Karpas-422 (cell line): Measurements from ENCODE around the gene FARS2. TPM values are rescaled to one million over a fixed set of nuclear protein-coding genes. Genes with fewer than 3 reads are reported as not detected.

Experiments
- DNase-seq: peaks from one replicate; pipeline ENCODE4 v3.0.0-alpha.2; 2015
- H2AFZ ChIP-seq: fragments of 200-600 bp; sonication (generic); 2 replicates; pipeline ENCODE4 v1.6.1; 2014; ENCODE audit warnings: antibody characterized with exemption, low read length, mixed read lengths
- H3K27ac ChIP-seq: fragments of 200-600 bp; sonication (generic); 2 replicates; pipeline ENCODE4 v1.5.1; 2014; ENCODE audit warnings: mild to moderate bottlenecking, low read length, moderate library complexity
- H3K27me3 ChIP-seq: fragments of 200-600 bp; sonication (generic); 2 replicates; pipeline ENCODE4 v1.6.1; 2014; ENCODE audit warnings: low read length, mixed read lengths
- H3K36me3 ChIP-seq: fragments of 200-600 bp; sonication (generic); 2 replicates; pipeline ENCODE4 v1.6.1; 2014; ENCODE audit warnings: low read length, mixed read lengths; ENCODE audit not compliant: insufficient read depth
- H3K4me1 ChIP-seq: fragments of 200-600 bp; sonication (generic); 2 replicates; pipeline ENCODE4 v1.6.1; 2014; ENCODE audit warnings: mild to moderate bottlenecking, low read length, mixed read lengths
- H3K4me2 ChIP-seq: fragments of 200-600 bp; sonication (generic); 2 replicates; pipeline ENCODE4 v1.6.1; 2014; ENCODE audit warnings: low read length, low read depth, mild to moderate bottlenecking; ENCODE audit not compliant: poor library complexity, severe bottlenecking
- H3K4me3 ChIP-seq: fragments of 200-600 bp; sonication (generic); 2 replicates; pipeline ENCODE4 v1.5.1; 2014; ENCODE audit warnings: mild to moderate bottlenecking, antibody characterized with exemption, low read length, mixed read lengths
- H3K79me2 ChIP-seq: fragments of 200-600 bp; sonication (generic); 2 replicates; pipeline ENCODE4 v1.6.1; 2014; ENCODE audit warnings: mild to moderate bottlenecking, low read length, mixed read lengths
- H3K9ac ChIP-seq: fragments of 200-600 bp; sonication (generic); 2 replicates; pipeline ENCODE4 v1.6.0; 2014; ENCODE audit warnings: low read length
- H3K9me2 ChIP-seq: fragments of 200-600 bp; sonication (generic), shearing (Covaris generic); replicated peaks from 2 replicates; pipeline ENCODE4 v1.6.0; 2014; ENCODE audit warnings: mild to moderate bottlenecking, low read length, moderate library complexity; ENCODE audit not compliant: insufficient read depth
- H3K9me3 ChIP-seq: fragments of 300-700, 200-600 bp; sonication (generic); 2 replicates; pipeline ENCODE4 v1.6.1; 2014; ENCODE audit warnings: low read length, mixed read lengths
- H4K20me1 ChIP-seq: fragments of 200-600 bp; sonication (generic); 2 replicates; pipeline ENCODE4 v1.6.1; 2014; ENCODE audit warnings: mild to moderate bottlenecking, antibody characterized with exemption, low read length, low read depth; ENCODE audit not compliant: insufficient read depth
- total RNA-seq: library from RNA; depleted of rRNA; stranded (reverse); fragments of >200 nt; shearing (Covaris generic); gene quantifications from 2 replicates; pipeline ENCODE4 v1.2.3, GENCODE V29; 2014; ENCODE audit warnings: low replicate concordance

FARS2 gene
- total RNA-seq, 1 experiment from 2014 or later: 9.0 TPM

DNA sequence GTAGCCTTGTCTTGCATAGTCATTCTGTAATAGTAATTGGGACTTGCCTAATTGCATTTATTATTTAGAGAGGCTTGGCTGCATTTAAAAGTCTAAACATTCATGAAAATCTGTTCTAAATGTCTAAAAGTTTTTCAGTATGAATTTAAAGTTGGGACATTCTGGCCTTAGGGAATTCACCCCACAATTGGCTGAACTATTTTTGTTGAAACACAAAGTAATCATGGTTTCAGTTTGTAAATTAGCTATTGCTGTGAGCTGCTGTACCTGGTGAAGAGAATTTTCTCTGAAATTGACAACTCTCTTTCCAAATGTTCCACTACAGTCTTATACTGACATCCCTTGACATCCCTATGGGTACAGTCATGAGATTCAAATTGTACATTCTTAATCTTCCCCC lies 253.0 kb downstream of the FARS2 start:
- H3K9me2 ChIP-seq: no peaks in the 10 kb centered on the region
- H4K20me1 ChIP-seq: peaks cover 13% of the 10 kb centered on the region
- H3K27ac ChIP-seq: no peak overlapping the region
- H3K9me3 ChIP-seq: no peaks in the 10 kb centered on the region
- no peaks in the 10 kb centered on the region for H3K27me3 ChIP-seq
- no peak overlapping the region for H3K4me3 ChIP-seq
- no peaks in the 10 kb centered on the region for H3K79me2 ChIP-seq
- H3K4me2 ChIP-seq: no peak overlapping the region
- no peak overlapping the region for H2AFZ ChIP-seq
- DNase-seq: no peak
- no peaks in the 10 kb centered on the region for H3K4me1 ChIP-seq
- no peaks in the 10 kb centered on the region for H3K36me3 ChIP-seq
- H3K9ac ChIP-seq: no peak overlapping the region

GRCh38 chr6:5515200-5515599 lies 253.9 kb downstream of the FARS2 start:
- no peak overlapping the region for H3K27ac ChIP-seq
- no peaks in the 10 kb centered on the region for H3K9me2 ChIP-seq
- H3K9ac ChIP-seq: no peak overlapping the region
- no peaks in the 10 kb centered on the region for H3K36me3 ChIP-seq
- no peaks in the 10 kb centered on the region for H3K9me3 ChIP-seq
- peaks cover 13% of the 10 kb centered on the region for H4K20me1 ChIP-seq
- no peak overlapping the region for H3K4me3 ChIP-seq
- no peaks in the 10 kb centered on the region for H3K4me1 ChIP-seq
- no peak overlapping the region for H2AFZ ChIP-seq
- DNase-seq: no peak
- no peaks in the 10 kb centered on the region for H3K79me2 ChIP-seq
- H3K27me3 ChIP-seq: no peaks in the 10 kb centered on the region
- H3K4me2 ChIP-seq: no peak overlapping the region

DNA sequence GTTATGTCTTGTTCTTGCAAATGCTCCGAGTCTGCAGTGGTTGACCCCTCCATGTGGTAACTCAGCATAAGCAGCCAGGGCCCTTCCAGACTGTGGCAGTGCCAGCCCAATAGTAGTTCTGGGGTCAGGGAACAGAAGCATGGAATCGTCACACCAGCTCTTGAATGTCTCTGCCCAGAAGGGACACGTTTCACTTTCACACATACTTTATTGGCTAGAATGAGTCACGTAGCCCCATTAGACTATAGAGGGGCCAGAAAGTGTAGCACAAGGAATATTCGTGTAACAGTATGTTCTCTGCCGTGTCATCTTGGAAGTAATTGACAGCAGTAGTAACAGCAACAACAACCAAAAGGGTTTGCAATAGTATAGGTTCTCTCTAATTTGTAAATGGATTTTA lies 254.7 kb downstream of the FARS2 start:
- Histone ChIP-seq H4K20me1 (peaks cover 13% of the 10 kb centered on the region), H3K36me3 (no peaks in the 10 kb centered on the region), H3K79me2 (no peaks in the 10 kb centered on the region), H3K9me3 (no peaks in the 10 kb centered on the region), H3K4me3 (no peak overlapping the region), H3K27ac (no peak overlapping the region), H3K4me1 (no peaks in the 10 kb centered on the region), H3K9ac (no peak overlapping the region), H3K9me2 (no peaks in the 10 kb centered on the region), H3K4me2 (no peak overlapping the region), H3K27me3 (no peaks in the 10 kb centered on the region), H2AFZ (no peak overlapping the region)
- DNase-seq: no peak

DNA sequence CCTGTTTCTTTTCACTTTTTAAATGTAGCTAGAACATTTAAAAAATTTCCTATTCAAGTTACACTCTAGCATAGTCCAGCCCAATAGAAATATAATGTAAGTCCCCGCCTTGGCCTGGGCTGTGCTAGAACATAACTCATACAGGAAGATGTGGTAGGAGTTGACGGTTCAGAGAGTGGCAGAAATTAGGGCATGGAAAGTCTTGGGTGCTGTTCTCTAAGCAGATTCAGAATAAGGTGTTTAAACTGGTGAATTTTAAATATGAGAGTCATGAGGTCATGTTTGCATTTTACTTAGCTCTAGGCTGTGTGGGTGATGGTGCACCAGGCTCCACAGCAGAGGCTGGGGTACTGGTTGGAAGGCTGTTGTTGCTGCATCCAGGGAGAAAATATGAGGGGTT lies 256.5 kb downstream of the FARS2 start:
- no peak overlapping the region for H2AFZ ChIP-seq
- no peaks in the 10 kb centered on the region for H3K9me2 ChIP-seq
- no peaks in the 10 kb centered on the region for H3K36me3 ChIP-seq
- no peaks in the 10 kb centered on the region for H3K27me3 ChIP-seq
- DNase-seq: no peak
- H3K4me2 ChIP-seq: no peak overlapping the region
- H3K79me2 ChIP-seq: no peaks in the 10 kb centered on the region
- no peak overlapping the region for H3K9ac ChIP-seq
- no peak overlapping the region for H3K27ac ChIP-seq
- no peaks in the 10 kb centered on the region for H3K4me1 ChIP-seq
- H3K4me3 ChIP-seq: no peak overlapping the region
- peaks cover 22% of the 10 kb centered on the region; the same call in 1 of the 2 replicates for H4K20me1 ChIP-seq
- H3K9me3 ChIP-seq: no peaks in the 10 kb centered on the region

- no peak for DNase-seq
- no peaks in the 10 kb centered on the region for H3K9me3 ChIP-seq
- no peak overlapping the region for H3K9ac ChIP-seq
- no peaks in the 10 kb centered on the region for H3K36me3 ChIP-seq
- no peaks in the 10 kb centered on the region for H3K79me2 ChIP-seq
- H3K4me1 ChIP-seq: no peaks in the 10 kb centered on the region
- peaks cover 26% of the 10 kb centered on the region for H4K20me1 ChIP-seq
- H3K4me3 ChIP-seq: no peak overlapping the region
- H3K27ac ChIP-seq: no peak overlapping the region
- no peaks in the 10 kb centered on the region for H3K9me2 ChIP-seq
- H3K27me3 ChIP-seq: no peaks in the 10 kb centered on the region
- no peak overlapping the region for H3K4me2 ChIP-seq
- H2AFZ ChIP-seq: no peak overlapping the region
Measured at GRCh38 chr6:5518936-5519491, 257.7 kb downstream of the FARS2 start.

GRCh38 chr6:5520796-5521195 lies 259.5 kb downstream of the FARS2 start:
- no peaks in the 10 kb centered on the region for H3K36me3 ChIP-seq
- H3K4me1 ChIP-seq: no peaks in the 10 kb centered on the region
- no peak overlapping the region for H3K4me3 ChIP-seq
- H3K9ac ChIP-seq: no peak overlapping the region
- H3K27me3 ChIP-seq: no peaks in the 10 kb centered on the region
- no peak overlapping the region for H3K27ac ChIP-seq
- no peaks in the 10 kb centered on the region for H3K79me2 ChIP-seq
- no peak for DNase-seq
- no peak overlapping the region for H2AFZ ChIP-seq
- H3K9me3 ChIP-seq: no peaks in the 10 kb centered on the region
- peaks cover 39% of the 10 kb centered on the region for H4K20me1 ChIP-seq
- no peak overlapping the region for H3K4me2 ChIP-seq
- no peaks in the 10 kb centered on the region for H3K9me2 ChIP-seq

DNA sequence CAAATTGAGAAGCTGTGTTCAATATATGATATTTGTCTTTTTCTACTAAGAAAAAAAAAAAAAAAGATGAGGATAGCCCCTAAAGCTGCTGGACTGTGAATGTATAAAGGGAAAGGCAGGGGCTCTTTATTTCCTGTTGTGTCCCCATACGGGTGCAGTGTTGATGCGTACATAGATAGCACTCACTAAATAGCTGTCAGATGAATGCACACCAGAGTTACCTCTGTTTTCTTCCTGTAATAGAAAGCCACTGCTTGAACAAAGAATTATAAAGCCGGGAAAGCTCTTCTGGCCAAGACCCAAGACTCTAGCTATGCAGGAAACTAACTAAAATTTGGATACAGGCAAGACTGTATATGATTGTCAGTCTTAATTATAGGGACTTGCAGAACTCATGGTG lies 260.0 kb downstream of the FARS2 start:
- Histone ChIP-seq H3K36me3 (no peaks in the 10 kb centered on the region), H3K9ac (no peak overlapping the region), H3K27ac (no peak overlapping the region), H2AFZ (no peak overlapping the region), H3K4me3 (no peak overlapping the region), H3K27me3 (no peaks in the 10 kb centered on the region), H3K9me3 (no peaks in the 10 kb centered on the region), H3K4me2 (no peak overlapping the region), H3K79me2 (no peaks in the 10 kb centered on the region), H3K9me2 (no peaks in the 10 kb centered on the region), H4K20me1 (peaks cover 39% of the 10 kb centered on the region), H3K4me1 (no peaks in the 10 kb centered on the region)
- DNase-seq: no peak

DNA sequence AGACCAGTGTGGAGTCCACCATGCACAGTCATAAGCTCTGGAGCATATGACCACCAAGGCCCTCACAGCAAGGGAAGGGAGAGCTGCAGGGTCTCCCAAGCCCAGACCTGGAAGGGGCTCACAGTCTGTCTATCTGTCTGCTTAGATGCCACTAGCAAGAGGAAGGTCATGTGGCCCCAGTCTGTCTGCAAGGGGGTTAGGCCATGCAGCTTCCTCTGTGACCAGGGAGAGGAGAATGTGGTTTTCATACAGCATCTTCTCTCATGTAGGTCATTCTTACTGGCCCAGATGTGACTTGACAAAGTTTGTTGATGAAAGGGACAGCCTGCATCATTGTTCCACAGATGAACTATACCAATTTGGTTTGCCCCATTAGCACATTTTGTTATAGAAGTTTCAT lies 260.8 kb downstream of the FARS2 start:
- no peaks in the 10 kb centered on the region for H3K4me1 ChIP-seq
- H4K20me1 ChIP-seq: peaks cover 33% of the 10 kb centered on the region; the same call in 1 of the 2 replicates
- H3K9me3 ChIP-seq: no peaks in the 10 kb centered on the region
- H3K9ac ChIP-seq: no peak overlapping the region
- no peak overlapping the region for H3K4me3 ChIP-seq
- H3K9me2 ChIP-seq: no peaks in the 10 kb centered on the region
- H2AFZ ChIP-seq: no peak overlapping the region
- H3K36me3 ChIP-seq: no peaks in the 10 kb centered on the region
- H3K4me2 ChIP-seq: no peak overlapping the region
- H3K27ac ChIP-seq: no peak overlapping the region
- no peaks in the 10 kb centered on the region for H3K79me2 ChIP-seq
- H3K27me3 ChIP-seq: no peaks in the 10 kb centered on the region
- DNase-seq: no peak

DNA sequence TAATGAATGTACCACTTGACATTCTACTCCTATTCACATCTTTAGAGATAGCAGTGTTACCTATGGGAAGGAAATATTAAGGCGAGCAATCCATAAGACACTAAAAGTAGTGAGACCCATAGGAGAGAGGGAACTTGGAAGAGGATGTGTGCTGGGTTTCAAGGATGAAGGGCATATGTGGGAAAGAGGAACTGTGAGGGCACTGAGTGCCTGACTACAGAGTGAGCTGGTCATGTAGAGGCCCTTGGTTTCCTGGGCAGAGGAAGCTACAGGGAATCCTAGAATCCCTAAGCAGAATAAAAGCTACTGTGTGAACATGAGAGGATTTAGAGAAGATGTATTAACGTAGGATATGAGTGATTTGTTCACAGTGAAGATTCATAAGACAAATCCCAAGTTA lies 262.8 kb downstream of the FARS2 start:
- Histone ChIP-seq H3K4me2 (no peak overlapping the region), H3K4me3 (no peak overlapping the region), H3K4me1 (no peaks in the 10 kb centered on the region), H3K9me3 (no peaks in the 10 kb centered on the region), H3K27ac (no peak overlapping the region), H3K9me2 (no peaks in the 10 kb centered on the region), H3K36me3 (no peaks in the 10 kb centered on the region), H4K20me1 (peaks cover 33% of the 10 kb centered on the region; the same call in 1 of the 2 replicates), H3K27me3 (no peaks in the 10 kb centered on the region), H2AFZ (no peak overlapping the region), H3K9ac (no peak overlapping the region), H3K79me2 (no peaks in the 10 kb centered on the region)
- no peak for DNase-seq
